ENCODE results near the gene SYNDIG1L.
"Not testable (repeated sequence)": the region's sequence is repeated elsewhere in the genome, so short reads cannot be mapped to it uniquely, and the experiment has no call there.

The SYNDIG1L gene

GRCh38 chr14:74459289-74459946 is 33.4 kb upstream of the SYNDIG1L start:
- H3K9ac ChIP-seq (ENCODE audit: low read depth, low read length), result no peak overlapping the region
- H3K27me3 ChIP-seq (ENCODE audit: control insufficient read depth, insufficient read depth, low read length), result peaks cover 68% of the 10 kb centered on the region

GRCh38 chr14:74457565-74457895 is 31.5 kb upstream of the SYNDIG1L start:
- Histone ChIP-seq H3K9me3 (replicated peaks; ENCODE audit: low read length) (no peaks in the 10 kb centered on the region), H3K36me3 (ENCODE audit: insufficient read depth, low read length) (no peaks in the 10 kb centered on the region), H3K9ac (ENCODE audit: low read depth, low read length) (no peak overlapping the region), H3K27me3 (ENCODE audit: control insufficient read depth, insufficient read depth, low read length) (peaks cover 55% of the 10 kb centered on the region), H3K4me2 (ENCODE audit: low read length) (no peak overlapping the region), H3K4me3 (ENCODE audit: low read length) (no peak overlapping the region), H3K4me1 (ENCODE audit: control insufficient read depth, insufficient read depth, low read length) (peaks cover 5% of the 10 kb centered on the region)

More at GRCh38 chr14:74459289-74459946, 33.4 kb upstream of the SYNDIG1L start:
- Histone ChIP-seq H3K4me2 (ENCODE audit: low read length) (no peak overlapping the region), H3K4me1 (ENCODE audit: control insufficient read depth, insufficient read depth, low read length) (peaks cover 5% of the 10 kb centered on the region), H3K36me3 (ENCODE audit: insufficient read depth, low read length) (no peaks in the 10 kb centered on the region), H3K4me3 (ENCODE audit: low read length) (no peak overlapping the region), H3K9me3 (replicated peaks; ENCODE audit: low read length) (no peaks in the 10 kb centered on the region)

- Histone ChIP-seq H3K4me1 (ENCODE audit: control insufficient read depth, insufficient read depth, low read length) (peaks cover 5% of the 10 kb centered on the region), H3K9me3 (replicated peaks; ENCODE audit: low read length) (no peaks in the 10 kb centered on the region), H3K27me3 (ENCODE audit: control insufficient read depth, insufficient read depth, low read length) (peaks cover 54% of the 10 kb centered on the region), H3K36me3 (ENCODE audit: insufficient read depth, low read length) (no peaks in the 10 kb centered on the region), H3K9ac (ENCODE audit: low read depth, low read length) (no peak overlapping the region), H3K4me3 (ENCODE audit: low read length) (no peak overlapping the region), H3K4me2 (ENCODE audit: low read length) (no peak overlapping the region)
Measured at GRCh38 chr14:74456684-74457564, 30.9 kb upstream of the SYNDIG1L start.

GRCh38 chr14:74454397-74454796 is 28.4 kb upstream of the SYNDIG1L start:
- not testable (repeated sequence) for H3K9me3 ChIP-seq (replicated peaks; ENCODE audit: low read length); H3K4me3 ChIP-seq (ENCODE audit: low read length); H3K36me3 ChIP-seq (ENCODE audit: insufficient read depth, low read length); H3K4me1 ChIP-seq (ENCODE audit: control insufficient read depth, insufficient read depth, low read length); H3K9ac ChIP-seq (ENCODE audit: low read depth, low read length); H3K4me2 ChIP-seq (ENCODE audit: low read length)
- peaks cover 69% of the 10 kb centered on the region for H3K27me3 ChIP-seq (ENCODE audit: control insufficient read depth, insufficient read depth, low read length)

- Histone ChIP-seq H3K4me2 (ENCODE audit: low read length) (no peak overlapping the region), H3K4me3 (ENCODE audit: low read length) (no peak overlapping the region), H3K9ac (ENCODE audit: low read depth, low read length) (no peak overlapping the region), H3K9me3 (replicated peaks; ENCODE audit: low read length) (no peaks in the 10 kb centered on the region), H3K4me1 (ENCODE audit: control insufficient read depth, insufficient read depth, low read length) (no peaks in the 10 kb centered on the region), H3K27me3 (ENCODE audit: control insufficient read depth, insufficient read depth, low read length) (peaks cover 73% of the 10 kb centered on the region), H3K36me3 (ENCODE audit: insufficient read depth, low read length) (no peaks in the 10 kb centered on the region)
Measured at GRCh38 chr14:74444866-74445265, 18.9 kb upstream of the SYNDIG1L start.

GRCh38 chr14:74442757-74443156 is 16.7 kb upstream of the SYNDIG1L start:
- H3K4me3 ChIP-seq (ENCODE audit: low read length), result no peak overlapping the region

GRCh38 chr14:74441113-74441512 is 15.1 kb upstream of the SYNDIG1L start:
- no peaks in the 10 kb centered on the region for H3K4me1 ChIP-seq (ENCODE audit: control insufficient read depth, insufficient read depth, low read length)
- H3K27me3 ChIP-seq (ENCODE audit: control insufficient read depth, insufficient read depth, low read length), result peaks cover 64% of the 10 kb centered on the region
- no peaks in the 10 kb centered on the region for H3K9me3 ChIP-seq (replicated peaks; ENCODE audit: low read length)
- H3K4me2 ChIP-seq (ENCODE audit: low read length), result no peak overlapping the region
- H3K9ac ChIP-seq (ENCODE audit: low read depth, low read length), result no peak overlapping the region
- H3K4me3 ChIP-seq (ENCODE audit: low read length), result no peak overlapping the region
- H3K36me3 ChIP-seq (ENCODE audit: insufficient read depth, low read length), result no peaks in the 10 kb centered on the region

More at GRCh38 chr14:74442757-74443156, 16.7 kb upstream of the SYNDIG1L start:
- no peak overlapping the region for H3K9ac ChIP-seq (ENCODE audit: low read depth, low read length)
- H3K9me3 ChIP-seq (replicated peaks; ENCODE audit: low read length), result no peaks in the 10 kb centered on the region
- no peak overlapping the region for H3K4me2 ChIP-seq (ENCODE audit: low read length)
- no peaks in the 10 kb centered on the region for H3K36me3 ChIP-seq (ENCODE audit: insufficient read depth, low read length)
- no peaks in the 10 kb centered on the region for H3K4me1 ChIP-seq (ENCODE audit: control insufficient read depth, insufficient read depth, low read length)
- peaks cover 66% of the 10 kb centered on the region for H3K27me3 ChIP-seq (ENCODE audit: control insufficient read depth, insufficient read depth, low read length)

- Histone ChIP-seq H3K4me3 (ENCODE audit: low read length) (no peak overlapping the region), H3K4me1 (ENCODE audit: control insufficient read depth, insufficient read depth, low read length) (no peaks in the 10 kb centered on the region), H3K9ac (ENCODE audit: low read depth, low read length) (no peak overlapping the region), H3K36me3 (ENCODE audit: insufficient read depth, low read length) (no peaks in the 10 kb centered on the region), H3K9me3 (replicated peaks; ENCODE audit: low read length) (no peaks in the 10 kb centered on the region), H3K27me3 (ENCODE audit: control insufficient read depth, insufficient read depth, low read length) (peaks cover 69% of the 10 kb centered on the region), H3K4me2 (ENCODE audit: low read length) (no peak overlapping the region)
Measured at GRCh38 chr14:74438351-74438915, 12.4 kb upstream of the SYNDIG1L start.

GRCh38 chr14:74437496-74438053 is 11.6 kb upstream of the SYNDIG1L start:
- no peak overlapping the region for H3K4me3 ChIP-seq (ENCODE audit: low read length)
- H3K4me2 ChIP-seq (ENCODE audit: low read length), result no peak overlapping the region
- H3K27me3 ChIP-seq (ENCODE audit: control insufficient read depth, insufficient read depth, low read length), result peaks cover 65% of the 10 kb centered on the region
- H3K9ac ChIP-seq (ENCODE audit: low read depth, low read length), result no peak overlapping the region
- no peaks in the 10 kb centered on the region for H3K36me3 ChIP-seq (ENCODE audit: insufficient read depth, low read length)
- no peaks in the 10 kb centered on the region for H3K4me1 ChIP-seq (ENCODE audit: control insufficient read depth, insufficient read depth, low read length)
- no peaks in the 10 kb centered on the region for H3K9me3 ChIP-seq (replicated peaks; ENCODE audit: low read length)

GRCh38 chr14:74434294-74434693 is 8.3 kb upstream of the SYNDIG1L start:
- H3K36me3 ChIP-seq (ENCODE audit: insufficient read depth, low read length), result no peaks in the 10 kb centered on the region
- H3K27me3 ChIP-seq (ENCODE audit: control insufficient read depth, insufficient read depth, low read length), result peaks cover 75% of the 10 kb centered on the region
- no peak overlapping the region for H3K4me2 ChIP-seq (ENCODE audit: low read length)
- H3K9ac ChIP-seq (ENCODE audit: low read depth, low read length), result no peak overlapping the region
- no peaks in the 10 kb centered on the region for H3K9me3 ChIP-seq (replicated peaks; ENCODE audit: low read length)
- no peaks in the 10 kb centered on the region for H3K4me1 ChIP-seq (ENCODE audit: control insufficient read depth, insufficient read depth, low read length)
- no peak overlapping the region for H3K4me3 ChIP-seq (ENCODE audit: low read length)

GRCh38 chr14:74429991-74430390 is 4.0 kb upstream of the SYNDIG1L start:
- H3K27me3 ChIP-seq (ENCODE audit: control insufficient read depth, insufficient read depth, low read length), result peaks cover 79% of the 10 kb centered on the region

More at GRCh38 chr14:74429991-74430390, 4.0 kb upstream of the SYNDIG1L start:
- H3K4me1 ChIP-seq (ENCODE audit: control insufficient read depth, insufficient read depth, low read length), result no peaks in the 10 kb centered on the region
- H3K4me2 ChIP-seq (ENCODE audit: low read length), result no peak overlapping the region
- H3K9me3 ChIP-seq (replicated peaks; ENCODE audit: low read length), result no peaks in the 10 kb centered on the region
- no peak overlapping the region for H3K4me3 ChIP-seq (ENCODE audit: low read length)
- H3K9ac ChIP-seq (ENCODE audit: low read depth, low read length), result no peak overlapping the region
- H3K36me3 ChIP-seq (ENCODE audit: insufficient read depth, low read length), result no peaks in the 10 kb centered on the region

Data from skeletal muscle satellite cell (primary cell).